T-cell (primary cell): ENCODE measurements around the gene XXYLT1. TPM values are rescaled to one million over a fixed set of nuclear protein-coding genes. Genes with fewer than 3 reads are reported as not detected.

Source experiments
- ATAC-seq, 4 experiments: fragments of 200-7000 bp in 3 of 4; fragments of 150-1000 bp in 1 of 4; cut with Tn5 transposase; replicated peaks in 1 of 4; 1 replicate in 3 of 4; 2 replicates in 1 of 4; pipeline ENCODE4 v1.10.0; 2021; ENCODE audit warnings: moderate library complexity in 3 of 4, mild to moderate bottlenecking in 2 of 4, moderate number of reproducible peaks in 1 of 4
- CTCF ChIA-PET, 2 donors: fragments of 300-600 bp; sonication (Branson Sonifier 250); formaldehyde crosslinking; loops; one replicate each; lab custom pipeline; 2022; ENCODE audit warnings: antibody characterized with exemption in 2 of 2; lab: Charles Lee
- POLR2A ChIA-PET, 2 donors: fragments of 300-600 bp; sonication (Branson Sonifier 250); formaldehyde crosslinking; loops; one replicate each; lab custom pipeline; 2022; ENCODE audit warnings: antibody characterized with exemption in 2 of 2; lab: Charles Lee
- DNase-seq, 35 experiments: peaks; one replicate each; pipeline versions ENCODE4 v3.0.0 to v3.0.0-alpha.2; 2013 to 2023
- H3K27ac ChIP-seq: one replicate; pipeline ENCODE4 v1.5.1; 2013; ENCODE audit warnings: low read length
- H3K27me3 ChIP-seq, 2 experiments: replicated peaks in 1 of 2; 1 replicate in 1 of 2; 2 replicates in 1 of 2; pipeline versions ENCODE4 v1.6.1 to v1.7.0; 2013; ENCODE audit warnings: low read length in 1 of 2, mixed read lengths in 1 of 2; ENCODE audit not compliant: control insufficient read depth in 2 of 2, insufficient read depth in 2 of 2; ENCODE audit errors: extremely low read depth in 1 of 2
- H3K36me3 ChIP-seq, 2 donors: 1 replicate in 1 of 2; 2 replicates in 1 of 2; pipeline versions ENCODE4 v1.6.1 to v1.7.0; 2013; ENCODE audit warnings: low read length in 1 of 2; ENCODE audit not compliant: control insufficient read depth in 2 of 2, insufficient read depth in 1 of 2; ENCODE audit errors: extremely low read depth in 1 of 2
- H3K4me1 ChIP-seq, 2 experiments: 1 replicate in 1 of 2; 2 replicates in 1 of 2; pipeline versions ENCODE4 v1.6.1 to v1.7.0; 2013; ENCODE audit warnings: low read length in 2 of 2, mixed read lengths in 1 of 2; ENCODE audit not compliant: insufficient read depth in 2 of 2, control insufficient read depth in 1 of 2; ENCODE audit errors: extremely low read depth in 1 of 2
- H3K4me3 ChIP-seq, 2 donors: 1 replicate in 1 of 2; 2 replicates in 1 of 2; pipeline versions ENCODE4 v1.5.1 to v1.7.0; 2013; ENCODE audit warnings: mild to moderate bottlenecking in 2 of 2, low read length in 1 of 2, moderate library complexity in 1 of 2; ENCODE audit not compliant: control insufficient read depth in 1 of 2; ENCODE audit errors: extremely low read depth in 1 of 2
- H3K9me3 ChIP-seq: 2 replicates; pipeline ENCODE4 v1.7.0; 2013
- H3K27ac Mint-ChIP-seq, 2 donors: one replicate each; pipeline ENCODE4 v1.8.0; 2020 to 2021; ENCODE audit warnings: mild to moderate bottlenecking in 2 of 2, mixed read lengths in 2 of 2
- H3K27me3 Mint-ChIP-seq, 2 donors: one replicate each; pipeline ENCODE4 v1.8.0; 2021 to 2022; ENCODE audit warnings: mixed read lengths in 2 of 2
- H3K36me3 Mint-ChIP-seq: one replicate; pipeline ENCODE4 v1.8.0; 2021; ENCODE audit warnings: mixed read lengths
- H3K4me1 Mint-ChIP-seq, 3 donors: one replicate each; pipeline ENCODE4 v1.8.0; 2020 to 2022; ENCODE audit warnings: mixed read lengths in 3 of 3, mild to moderate bottlenecking in 1 of 3
- H3K4me3 Mint-ChIP-seq, 3 donors: one replicate each; pipeline ENCODE4 v1.8.0; 2020 to 2022; ENCODE audit warnings: mild to moderate bottlenecking in 3 of 3, mixed read lengths in 3 of 3, moderate library complexity in 3 of 3
- H3K9me3 Mint-ChIP-seq, 3 donors: one replicate each; pipeline ENCODE4 v1.8.0; 2020 to 2022; ENCODE audit warnings: mixed read lengths in 3 of 3
- WGBS: methylation state at CpG from one replicate; pipeline ENCODE4 v1.1.5; 2013; ENCODE audit warnings: missing lambda C conversion rate; ENCODE audit not compliant: insufficient coverage; 5-methylcytosine and 5-hydroxymethylcytosine counted together
- total RNA-seq, 35 experiments: library from RNA in 6 of 35; stranded (reverse) in 6 of 35; fragments of 120-200 nt in 1 of 35; gene quantifications; one replicate each; pipeline versions ENCODE4 v1.2.1 to v1.2.4 and lab custom pipeline; 2013 to 2026

Gene XXYLT1
- total RNA-seq, 5 donors from 2014 or later (not counting 1 experiment from before 2014, with no cell fraction given) = 4.6 to 9.1 (median 5.7) TPM

- H3K4me1 Mint-ChIP-seq = peaks cover 3 to 22% (median 5%) of the 10 kb centered on the region in 3 donors
- Histone ChIP-seq H3K36me3 (no peaks in the 10 kb centered on the region), H3K4me1 (peaks cover under 1 to 3% of the 10 kb centered on the region in 2 experiments), H3K4me3 (no peak overlapping the region), H3K27ac (no peak overlapping the region), H3K9me3 (no peaks in the 10 kb centered on the region), H3K27me3 (no peaks in the 10 kb centered on the region)
- ChIA-PET POLR2A (no interaction called here), CTCF (interaction anchor here in 1 of 2 donors (0.7 kb wide), 1 partner anchor 195 kb away, joined by 5 read pairs; no protein-coding TSS in a partner anchor)
- H3K9me3 Mint-ChIP-seq = no peaks in the 10 kb centered on the region
- H3K27me3 Mint-ChIP-seq = no peaks in the 10 kb centered on the region
- H3K36me3 Mint-ChIP-seq = peaks cover 32% of the 10 kb centered on the region
- no peak overlapping the region for H3K27ac Mint-ChIP-seq
- H3K4me3 Mint-ChIP-seq = no peak overlapping the region
- DNase-seq (peak in 2 of 35 experiments; percentile 2 to 3), ATAC-seq (no peak)
- 95% methylated on average over 10 of the region's 16 CpGs for WGBS
These were observed 25.4 kb downstream of the XXYLT1 start for GRCh38 chr3:195245531-195245951.

DNA sequence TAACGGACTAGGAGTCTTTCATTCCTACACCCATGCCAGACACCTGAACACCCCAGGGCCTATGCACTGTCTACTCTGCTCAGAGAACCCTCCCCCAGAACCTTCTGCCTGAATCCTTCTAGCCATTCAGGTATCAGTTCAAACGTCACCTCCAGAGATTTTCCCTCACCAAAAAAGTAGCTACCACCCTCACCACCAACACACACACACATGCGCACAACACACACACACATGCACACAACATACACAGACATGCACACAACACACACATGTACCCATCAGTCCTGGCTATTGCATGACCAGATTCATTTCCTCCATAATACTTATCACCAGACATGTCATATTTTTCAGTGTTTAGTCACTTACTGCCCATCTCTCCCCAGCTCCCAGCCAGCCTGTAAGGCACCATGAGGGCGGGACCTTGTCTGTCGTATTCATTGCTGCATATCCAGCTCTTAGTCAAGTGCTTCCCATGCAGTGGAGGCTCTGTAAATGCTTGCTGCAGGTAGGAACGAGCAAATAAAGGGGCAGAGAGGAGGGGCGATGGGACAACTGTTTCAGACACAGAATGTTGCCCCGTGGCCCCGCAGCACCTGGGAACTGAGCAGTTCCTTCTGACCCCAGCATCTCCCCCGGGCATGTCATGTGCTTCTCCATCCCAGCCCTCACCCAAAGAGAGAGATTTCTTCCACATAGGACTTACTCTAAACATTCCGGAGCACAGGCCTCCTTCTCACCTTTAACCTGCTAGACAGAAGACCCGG is 29.2 kb downstream of the XXYLT1 start:
- DNase-seq (peak in 2 of 35 experiments; percentile 4), ATAC-seq (no peak)
- POLR2A ChIA-PET = no interaction called here
- H3K4me3 Mint-ChIP-seq = no peak overlapping the region
- Histone ChIP-seq H3K9me3 (no peaks in the 10 kb centered on the region), H3K27ac (no peak overlapping the region), H3K27me3 (no peaks in the 10 kb centered on the region), H3K4me3 (no peak overlapping the region), H3K36me3 (peaks cover 3 to 6% of the 10 kb centered on the region in 2 donors), H3K4me1 (peaks cover 0 to 4% of the 10 kb centered on the region in 2 experiments)
- H3K36me3 Mint-ChIP-seq = peaks cover 38% of the 10 kb centered on the region
- CTCF ChIA-PET = interaction anchor here in 1 of 2 donors (0.5 to 0.6 kb wide), 2 partner anchors 912 to 1803 kb away, joined by 5 to 8 read pairs; no protein-coding TSS in a partner anchor
- peaks cover 0 to 9% (median 7%) of the 10 kb centered on the region in 3 donors for H3K9me3 Mint-ChIP-seq
- 93% methylated on average over 11 of the region's 12 CpGs for WGBS
- no peak overlapping the region for H3K27ac Mint-ChIP-seq
- H3K4me1 Mint-ChIP-seq = peaks cover 0 to 16% (median 5%) of the 10 kb centered on the region in 3 donors
- no peaks in the 10 kb centered on the region for H3K27me3 Mint-ChIP-seq

DNA sequence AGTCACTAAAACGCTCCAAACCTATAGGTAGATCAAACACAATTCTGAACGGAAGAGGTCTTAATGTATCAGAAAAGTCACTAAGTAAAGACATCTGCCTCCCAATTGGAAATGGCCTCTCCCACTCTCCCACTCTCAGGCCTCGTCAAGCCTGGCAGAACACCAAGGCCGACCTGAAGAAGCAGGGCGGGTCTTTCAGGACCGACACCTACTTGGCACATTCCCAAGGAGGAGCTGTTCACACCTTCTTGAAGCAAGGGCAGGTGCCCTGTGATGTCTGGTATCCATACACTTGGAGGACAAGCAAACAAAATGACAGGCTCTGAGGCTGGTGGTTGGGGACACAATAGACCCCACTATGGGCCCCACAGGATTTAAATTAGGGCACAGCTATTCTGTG is 30.0 kb downstream of the XXYLT1 start:
- 97% methylated on average over 4 of the region's 6 CpGs for WGBS
- ChIA-PET CTCF (no interaction called here), POLR2A (no interaction called here)
- Histone ChIP-seq H3K9me3 (no peaks in the 10 kb centered on the region), H3K27me3 (no peaks in the 10 kb centered on the region), H3K27ac (no peak overlapping the region), H3K4me3 (no peak overlapping the region), H3K36me3 (peaks cover 3 to 14% of the 10 kb centered on the region in 2 donors), H3K4me1 (peaks cover 0 to 4% of the 10 kb centered on the region in 2 experiments)
- Mint-ChIP-seq H3K36me3 (peaks cover 32% of the 10 kb centered on the region), H3K4me1 (peaks cover 0 to 12% (median 5%) of the 10 kb centered on the region in 3 donors), H3K9me3 (peaks cover 0 to 12% (median 7%) of the 10 kb centered on the region in 3 donors), H3K27ac (no peak overlapping the region), H3K27me3 (no peaks in the 10 kb centered on the region), H3K4me3 (no peak overlapping the region)
- ATAC-seq = no peak
- DNase-seq = no peak

DNA sequence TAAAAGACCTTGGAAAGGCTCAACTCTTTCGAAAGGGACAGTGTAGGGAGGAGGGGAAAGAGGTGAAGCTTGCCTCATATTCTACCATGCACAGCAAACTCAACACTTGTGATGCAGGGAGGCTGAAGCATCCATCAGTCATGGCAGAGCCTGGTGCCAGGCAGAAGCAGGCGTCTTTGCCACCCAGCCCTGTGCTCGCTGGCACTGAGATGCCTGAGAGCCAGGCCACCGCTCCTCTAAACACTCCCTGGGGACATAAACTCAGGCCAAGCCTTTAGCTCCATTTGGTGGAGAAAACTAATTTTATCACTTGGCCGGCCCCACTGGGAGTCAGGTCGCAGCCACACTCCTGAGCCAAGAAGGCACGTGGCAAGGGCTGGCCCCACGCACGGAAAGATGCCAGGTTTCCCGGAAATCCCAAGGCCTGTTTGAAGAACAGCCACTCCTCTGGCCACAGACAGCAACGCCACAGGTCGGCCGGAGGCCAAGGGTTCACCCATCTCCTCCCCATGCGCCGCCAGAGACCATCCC is 30.7 kb downstream of the XXYLT1 start:
- no peak overlapping the region for H3K27ac Mint-ChIP-seq
- ChIA-PET CTCF (no interaction called here), POLR2A (no interaction called here)
- H3K9me3 Mint-ChIP-seq = peaks cover 0 to 12% (median 7%) of the 10 kb centered on the region in 3 donors
- H3K36me3 ChIP-seq = peaks cover 3 to 15% of the 10 kb centered on the region in 2 donors
- H3K9me3 ChIP-seq = no peaks in the 10 kb centered on the region
- no peak overlapping the region for H3K4me3 ChIP-seq
- H3K4me1 ChIP-seq = peaks cover 0 to 4% of the 10 kb centered on the region in 2 experiments
- ATAC-seq (no peak), DNase-seq (peak in 2 of 35 experiments; percentile 1 to 10)
- 97% methylated on average over 8 of the region's 15 CpGs for WGBS
- peaks cover 26% of the 10 kb centered on the region for H3K36me3 Mint-ChIP-seq
- H3K4me1 Mint-ChIP-seq = peaks cover 0 to 10% (median 5%) of the 10 kb centered on the region in 3 donors
- H3K4me3 Mint-ChIP-seq = no peak overlapping the region
- H3K27ac ChIP-seq = no peak overlapping the region
- no peaks in the 10 kb centered on the region for H3K27me3 ChIP-seq
- no peaks in the 10 kb centered on the region for H3K27me3 Mint-ChIP-seq

- Histone ChIP-seq H3K9me3 (no peaks in the 10 kb centered on the region), H3K27me3 (no peaks in the 10 kb centered on the region), H3K27ac (no peak overlapping the region), H3K4me3 (no peak overlapping the region), H3K36me3 (peaks cover 3 to 15% of the 10 kb centered on the region in 2 donors), H3K4me1 (peaks cover 0 to 4% of the 10 kb centered on the region in 2 experiments)
- Mint-ChIP-seq H3K4me3 (no peak overlapping the region), H3K36me3 (peaks cover 26% of the 10 kb centered on the region), H3K27me3 (no peaks in the 10 kb centered on the region), H3K27ac (no peak overlapping the region), H3K9me3 (peaks cover 0 to 12% (median 7%) of the 10 kb centered on the region in 3 donors), H3K4me1 (peaks cover 0 to 10% (median 5%) of the 10 kb centered on the region in 3 donors)
- WGBS = no CpG with 5 or more reads among the region's 3 CpGs
- ChIA-PET CTCF (no interaction called here), POLR2A (no interaction called here)
- DNase-seq (no peak), ATAC-seq (no peak)
These were observed 31.8 kb downstream of the XXYLT1 start for GRCh38 chr3:195239121-195239520.

- H3K4me3 ChIP-seq = no peak overlapping the region
- H3K4me1 ChIP-seq = peaks cover 0 to 4% of the 10 kb centered on the region in 2 experiments
- no peak for ATAC-seq
- Mint-ChIP-seq H3K27me3 (no peaks in the 10 kb centered on the region), H3K4me1 (peaks cover 0 to 10% (median 5%) of the 10 kb centered on the region in 3 donors), H3K9me3 (peaks cover 0 to 12% (median 7%) of the 10 kb centered on the region in 3 donors), H3K27ac (no peak overlapping the region), H3K4me3 (no peak overlapping the region), H3K36me3 (peaks cover 26% of the 10 kb centered on the region)
- no peak overlapping the region for H3K27ac ChIP-seq
- WGBS = 63% methylated on average over 5 of the region's 10 CpGs
- H3K27me3 ChIP-seq = no peaks in the 10 kb centered on the region
- ChIA-PET CTCF (no interaction called here), POLR2A (no interaction called here)
- DNase-seq = peak in 2 of 35 experiments; percentile 2 to 7
- no peaks in the 10 kb centered on the region for H3K9me3 ChIP-seq
- H3K36me3 ChIP-seq = peaks cover 3 to 15% of the 10 kb centered on the region in 2 donors
These were observed 32.3 kb downstream of the XXYLT1 start for GRCh38 chr3:195238586-195239118.
